Measurements from ENCODE around the gene COG8. TPM values are rescaled to one million over a fixed set of nuclear protein-coding genes. Genes with fewer than 3 reads are reported as not detected.
A peak's percentile ranks its signal among the peaks of the same experiment; 100 is the strongest.

The COG8 gene
- total RNA-seq, 1 donor = 34.0 TPM

- DNase-seq (ENCODE audit: insufficient read length, low spot score, missing footprints) = no peak
- Histone ChIP-seq H2AFZ (ENCODE audit: low read length) (no peak overlapping the region), H3K4me1 (ENCODE audit: insufficient read depth, low read length) (peaks cover 21% of the 10 kb centered on the region), H4K20me1 (ENCODE audit: insufficient read depth, low read length) (peaks cover 6% of the 10 kb centered on the region), H3K4me3 (ENCODE audit: insufficient read depth, low read length) (no peak overlapping the region), H3K4me2 (ENCODE audit: insufficient read depth, low read length) (no peak overlapping the region), H3K36me3 (ENCODE audit: insufficient read depth, low read length) (peaks cover 54% of the 10 kb centered on the region), H3K79me2 (ENCODE audit: insufficient read depth, low read length) (peaks cover 48% of the 10 kb centered on the region), H3K9me3 (ENCODE audit: low read depth, low read length) (no peaks in the 10 kb centered on the region), H3K27ac (ENCODE audit: low read depth, low read length) (no peak overlapping the region), H3K27me3 (ENCODE audit: insufficient read depth, low read length) (no peaks in the 10 kb centered on the region)
- no peak for TF ChIP-seq CTCF (IDR thresholded peaks at IDR 0.05; ENCODE audit: extremely low read depth, low read depth, low read length)
These were observed 43.1 kb upstream of the COG8 start for GRCh38 chr16:69382421-69382820.

- no peak overlapping the region for H3K27ac ChIP-seq (ENCODE audit: low read depth, low read length)
- no peak for TF ChIP-seq CTCF (IDR thresholded peaks at IDR 0.05; ENCODE audit: extremely low read depth, low read depth, low read length)
- no peak overlapping the region for H3K4me3 ChIP-seq (ENCODE audit: insufficient read depth, low read length)
- no peak overlapping the region for H2AFZ ChIP-seq (ENCODE audit: low read length)
- H3K4me2 ChIP-seq (ENCODE audit: insufficient read depth, low read length) = no peak overlapping the region
- no peaks in the 10 kb centered on the region for H3K9me3 ChIP-seq (ENCODE audit: low read depth, low read length)
- peaks cover 48% of the 10 kb centered on the region for H3K79me2 ChIP-seq (ENCODE audit: insufficient read depth, low read length)
- peaks cover 15% of the 10 kb centered on the region for H3K4me1 ChIP-seq (ENCODE audit: insufficient read depth, low read length)
- H3K27me3 ChIP-seq (ENCODE audit: insufficient read depth, low read length) = no peaks in the 10 kb centered on the region
- peaks cover 54% of the 10 kb centered on the region for H3K36me3 ChIP-seq (ENCODE audit: insufficient read depth, low read length)
- peaks cover 6% of the 10 kb centered on the region for H4K20me1 ChIP-seq (ENCODE audit: insufficient read depth, low read length)
- DNase-seq (ENCODE audit: insufficient read length, low spot score, missing footprints) = no peak
These were observed 41.9 kb upstream of the COG8 start for GRCh38 chr16:69381231-69381630.

DNA sequence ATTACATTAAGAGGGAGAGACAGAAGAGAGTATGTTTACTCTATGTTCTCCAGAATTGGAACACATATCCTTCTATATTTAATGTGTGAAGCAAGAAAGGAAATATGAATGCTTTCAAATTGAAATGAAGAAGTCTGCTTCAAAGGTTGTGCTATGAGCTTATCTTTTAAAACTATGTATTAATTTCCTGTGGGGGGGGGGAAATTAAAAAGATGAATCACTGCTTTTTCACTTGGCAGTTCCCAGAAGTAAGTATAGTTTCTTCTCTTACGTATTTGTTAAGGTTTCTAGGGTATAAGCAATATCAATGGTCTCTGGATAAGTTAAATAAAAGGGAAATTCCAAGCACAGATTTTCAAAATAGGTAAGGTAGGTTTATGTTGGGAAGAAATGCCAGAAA lies 39.4 kb upstream of the COG8 start:
- Histone ChIP-seq H3K27ac (ENCODE audit: low read depth, low read length) (peak overlapping the region; percentile 45), H3K36me3 (ENCODE audit: insufficient read depth, low read length) (peaks cover 54% of the 10 kb centered on the region), H3K79me2 (ENCODE audit: insufficient read depth, low read length) (peaks cover 29% of the 10 kb centered on the region), H3K4me1 (ENCODE audit: insufficient read depth, low read length) (peaks cover 3% of the 10 kb centered on the region), H4K20me1 (ENCODE audit: insufficient read depth, low read length) (peaks cover 3% of the 10 kb centered on the region), H3K27me3 (ENCODE audit: insufficient read depth, low read length) (no peaks in the 10 kb centered on the region), H3K4me3 (ENCODE audit: insufficient read depth, low read length) (no peak overlapping the region), H3K4me2 (ENCODE audit: insufficient read depth, low read length) (no peak overlapping the region), H2AFZ (ENCODE audit: low read length) (no peak overlapping the region), H3K9me3 (ENCODE audit: low read depth, low read length) (no peaks in the 10 kb centered on the region)
- no peak for TF ChIP-seq CTCF (IDR thresholded peaks at IDR 0.05; ENCODE audit: extremely low read depth, low read depth, low read length)
- DNase-seq (ENCODE audit: insufficient read length, low spot score, missing footprints) = no peak

DNA sequence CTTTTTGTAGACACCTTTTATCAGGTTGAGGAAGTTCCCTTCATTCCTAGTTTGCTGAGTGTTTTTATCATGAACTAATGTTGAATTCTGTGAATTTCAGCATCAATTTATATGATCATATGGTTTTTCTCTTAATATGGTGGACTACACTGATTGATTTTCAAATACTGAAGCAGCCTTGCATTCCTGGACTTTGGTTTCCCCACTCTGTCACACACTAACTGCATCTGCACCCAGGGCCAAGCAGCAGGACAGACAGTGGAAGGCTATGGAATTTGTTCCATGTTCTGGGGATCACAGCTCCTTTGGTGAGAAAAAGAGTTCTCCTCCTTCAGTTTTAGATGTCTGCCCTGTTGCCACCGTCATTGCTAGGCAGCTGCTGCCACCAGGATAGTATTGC lies 38.7 kb upstream of the COG8 start:
- Histone ChIP-seq H3K9me3 (ENCODE audit: low read depth, low read length) (no peaks in the 10 kb centered on the region), H3K4me1 (ENCODE audit: insufficient read depth, low read length) (peaks cover 3% of the 10 kb centered on the region), H3K36me3 (ENCODE audit: insufficient read depth, low read length) (peaks cover 49% of the 10 kb centered on the region), H3K27me3 (ENCODE audit: insufficient read depth, low read length) (no peaks in the 10 kb centered on the region), H2AFZ (ENCODE audit: low read length) (no peak overlapping the region), H3K79me2 (ENCODE audit: insufficient read depth, low read length) (peaks cover 28% of the 10 kb centered on the region), H4K20me1 (ENCODE audit: insufficient read depth, low read length) (peaks cover 5% of the 10 kb centered on the region), H3K27ac (ENCODE audit: low read depth, low read length) (no peak overlapping the region), H3K4me2 (ENCODE audit: insufficient read depth, low read length) (no peak overlapping the region), H3K4me3 (ENCODE audit: insufficient read depth, low read length) (no peak overlapping the region)
- no peak for TF ChIP-seq CTCF (IDR thresholded peaks at IDR 0.05; ENCODE audit: extremely low read depth, low read depth, low read length)
- no peak for DNase-seq (ENCODE audit: insufficient read length, low spot score, missing footprints)
